Liver (tissue), 3 donors: ENCODE data around the gene DLL1.

Source experiments
- ATF3 ChIP-seq: IDR thresholded peaks from 2 replicates; pipeline ENCODE4 v1.6.1; 2016; ENCODE audit warnings: antibody characterized with exemption
- FOXA1 ChIP-seq: IDR thresholded peaks from 2 replicates; pipeline ENCODE4 v1.6.1; 2016; ENCODE audit warnings: antibody characterized with exemption
- FOXA2 ChIP-seq: IDR thresholded peaks from 2 replicates; pipeline ENCODE4 v1.6.1; 2016; ENCODE audit warnings: antibody characterized with exemption
- GABPA ChIP-seq, 2 donors: IDR thresholded peaks in 1 of 2; conservative IDR thresholded peaks in 1 of 2; 2 replicates each; pipeline ENCODE4 v1.6.1; 2016; ENCODE audit warnings: antibody characterized with exemption in 2 of 2, mild to moderate bottlenecking in 1 of 2, moderate library complexity in 1 of 2
- JUND ChIP-seq, 2 donors: IDR thresholded peaks; 2 replicates each; pipeline ENCODE4 v1.6.1; 2016; ENCODE audit warnings: antibody characterized with exemption in 2 of 2
- RAD21 ChIP-seq, 2 donors: IDR thresholded peaks; 2 replicates each; pipeline ENCODE4 v1.6.1; 2016; ENCODE audit warnings: antibody characterized with exemption in 2 of 2, mild to moderate bottlenecking in 2 of 2
- REST ChIP-seq: IDR thresholded peaks from 2 replicates; pipeline ENCODE4 v1.6.1; 2016; ENCODE audit warnings: antibody characterized with exemption, mild to moderate bottlenecking
- SP1 ChIP-seq: IDR thresholded peaks from 2 replicates; pipeline ENCODE4 v1.6.1; 2018; ENCODE audit warnings: antibody characterized with exemption, mild to moderate bottlenecking
- TAF1 ChIP-seq: conservative IDR thresholded peaks from 2 replicates; pipeline ENCODE4 v1.6.1; 2016; ENCODE audit warnings: antibody characterized with exemption, mild to moderate bottlenecking
- YY1 ChIP-seq: IDR thresholded peaks from 2 replicates; pipeline ENCODE4 v1.6.1; 2016; ENCODE audit warnings: antibody characterized with exemption, mild to moderate bottlenecking
- ZBTB33 ChIP-seq: IDR thresholded peaks from 2 replicates; pipeline ENCODE4 v1.6.1; 2016; ENCODE audit warnings: antibody characterized with exemption
- TF ChIP-seq, protein P1 (sequence below): fragments of 150-350 bp; IDR thresholded peaks from 2 replicates; pipeline ENCODE4 v1.5.1; 2017; ENCODE audit warnings: improper control_type of control experiment, low read depth, low read length; ENCODE audit not compliant: missing input control
- TF ChIP-seq, protein P2 (sequence below): IDR thresholded peaks from 2 replicates; pipeline ENCODE4 v1.6.1; 2016; ENCODE audit warnings: antibody characterized with exemption
- donor health status: healthy.
- donor health status: healthy.

DNA sequence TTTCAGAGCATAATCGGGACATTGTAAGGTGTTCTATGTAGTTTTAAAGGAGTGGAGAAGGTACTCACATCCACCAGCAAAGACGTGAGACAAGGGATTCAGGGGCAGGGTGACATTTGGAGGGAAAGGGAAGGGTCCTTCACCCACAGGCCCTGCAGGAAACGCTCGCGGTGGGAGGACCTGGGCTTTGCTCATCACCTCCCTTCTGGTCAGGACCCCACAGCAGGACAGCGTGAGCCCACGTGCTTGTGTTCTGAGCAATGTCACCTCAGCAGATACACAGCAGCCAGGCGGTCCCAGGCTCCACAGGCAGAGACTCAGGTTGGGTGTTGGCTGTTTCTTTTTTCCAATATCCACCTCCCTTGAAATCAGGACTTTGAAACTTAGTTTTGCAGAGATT, 27.5 kb downstream of the DLL1 start:
- no peak for TF ChIP-seq TAF1
- no peak for TF ChIP-seq REST
- TF ChIP-seq, protein P1, sequence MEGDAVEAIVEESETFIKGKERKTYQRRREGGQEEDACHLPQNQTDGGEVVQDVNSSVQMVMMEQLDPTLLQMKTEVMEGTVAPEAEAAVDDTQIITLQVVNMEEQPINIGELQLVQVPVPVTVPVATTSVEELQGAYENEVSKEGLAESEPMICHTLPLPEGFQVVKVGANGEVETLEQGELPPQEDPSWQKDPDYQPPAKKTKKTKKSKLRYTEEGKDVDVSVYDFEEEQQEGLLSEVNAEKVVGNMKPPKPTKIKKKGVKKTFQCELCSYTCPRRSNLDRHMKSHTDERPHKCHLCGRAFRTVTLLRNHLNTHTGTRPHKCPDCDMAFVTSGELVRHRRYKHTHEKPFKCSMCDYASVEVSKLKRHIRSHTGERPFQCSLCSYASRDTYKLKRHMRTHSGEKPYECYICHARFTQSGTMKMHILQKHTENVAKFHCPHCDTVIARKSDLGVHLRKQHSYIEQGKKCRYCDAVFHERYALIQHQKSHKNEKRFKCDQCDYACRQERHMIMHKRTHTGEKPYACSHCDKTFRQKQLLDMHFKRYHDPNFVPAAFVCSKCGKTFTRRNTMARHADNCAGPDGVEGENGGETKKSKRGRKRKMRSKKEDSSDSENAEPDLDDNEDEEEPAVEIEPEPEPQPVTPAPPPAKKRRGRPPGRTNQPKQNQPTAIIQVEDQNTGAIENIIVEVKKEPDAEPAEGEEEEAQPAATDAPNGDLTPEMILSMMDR, result no peak
- TF ChIP-seq SP1, result no peak
- TF ChIP-seq JUND (IDR thresholded peaks at IDR 0.05), result no peak
- no peak for TF ChIP-seq ATF3
- TF ChIP-seq, protein P2, sequence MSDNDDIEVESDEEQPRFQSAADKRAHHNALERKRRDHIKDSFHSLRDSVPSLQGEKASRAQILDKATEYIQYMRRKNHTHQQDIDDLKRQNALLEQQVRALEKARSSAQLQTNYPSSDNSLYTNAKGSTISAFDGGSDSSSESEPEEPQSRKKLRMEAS, result no peak
- no peak for TF ChIP-seq YY1
- TF ChIP-seq RAD21 (IDR thresholded peaks at IDR 0.05), result no peak
- no peak for TF ChIP-seq FOXA1
- no peak for TF ChIP-seq GABPA (IDR thresholded peaks at IDR 0.05 in 1 of 2, conservative IDR thresholded peaks at IDR 0.05 in 1 of 2)
- no peak for TF ChIP-seq FOXA2
- no peak for TF ChIP-seq ZBTB33
